Measurements from ENCODE around the gene ANKS1B.

Gene ANKS1B

GRCh38 chr12:99450036-99450630 lies 534.6 kb downstream of the ANKS1B start:
- Histone ChIP-seq H3K27ac (ENCODE audit: low read depth, low read length) (no peak overlapping the region), H3K9me3 (ENCODE audit: insufficient read depth, low read depth, low read length) (no peaks in the 10 kb centered on the region), H3K9ac (ENCODE audit: low read depth, low read length) (no peak overlapping the region), H3K27me3 (ENCODE audit: insufficient read depth, low read length) (no peaks in the 10 kb centered on the region), H3K4me1 (ENCODE audit: insufficient read depth, low read length) (peaks cover 14% of the 10 kb centered on the region; the same call in 1 of the 2 replicates), H3K4me3 (ENCODE audit: low read length) (no peak overlapping the region), H3K36me3 (ENCODE audit: insufficient read depth, low read length) (no peaks in the 10 kb centered on the region)
- WGBS = 94% methylated on average over 4 of the region's 4 CpGs

DNA sequence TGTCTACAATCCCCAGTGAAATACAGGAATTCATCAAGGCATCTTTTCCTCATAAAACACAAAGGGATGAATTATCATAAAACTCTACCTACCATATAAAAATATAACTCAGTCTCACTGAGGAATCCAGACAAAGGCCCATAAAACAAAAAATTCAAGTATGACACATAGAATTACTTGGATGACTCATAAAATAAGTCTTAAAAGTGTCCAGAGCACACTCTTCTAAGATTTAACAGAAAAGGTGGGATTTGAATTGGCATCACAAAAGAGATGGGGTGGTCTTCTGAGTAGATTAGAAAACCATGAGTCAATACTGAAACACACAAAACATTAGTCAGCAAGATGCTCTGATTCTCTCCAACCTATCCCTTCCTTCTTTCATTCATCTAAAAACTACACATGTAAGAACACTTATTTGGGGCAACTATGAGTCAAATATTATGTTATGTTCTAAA lies 539.8 kb downstream of the ANKS1B start:
- peaks cover 7% of the 10 kb centered on the region for H3K4me1 ChIP-seq (ENCODE audit: insufficient read depth, low read length)
- no peak overlapping the region for H3K27ac ChIP-seq (ENCODE audit: low read depth, low read length)
- no peak overlapping the region for H3K9ac ChIP-seq (ENCODE audit: low read depth, low read length)
- H3K4me3 ChIP-seq (ENCODE audit: low read length) = no peak overlapping the region
- no peaks in the 10 kb centered on the region for H3K27me3 ChIP-seq (ENCODE audit: insufficient read depth, low read length)
- H3K36me3 ChIP-seq (ENCODE audit: insufficient read depth, low read length) = no peaks in the 10 kb centered on the region
- H3K9me3 ChIP-seq (ENCODE audit: insufficient read depth, low read depth, low read length) = no peaks in the 10 kb centered on the region

DNA sequence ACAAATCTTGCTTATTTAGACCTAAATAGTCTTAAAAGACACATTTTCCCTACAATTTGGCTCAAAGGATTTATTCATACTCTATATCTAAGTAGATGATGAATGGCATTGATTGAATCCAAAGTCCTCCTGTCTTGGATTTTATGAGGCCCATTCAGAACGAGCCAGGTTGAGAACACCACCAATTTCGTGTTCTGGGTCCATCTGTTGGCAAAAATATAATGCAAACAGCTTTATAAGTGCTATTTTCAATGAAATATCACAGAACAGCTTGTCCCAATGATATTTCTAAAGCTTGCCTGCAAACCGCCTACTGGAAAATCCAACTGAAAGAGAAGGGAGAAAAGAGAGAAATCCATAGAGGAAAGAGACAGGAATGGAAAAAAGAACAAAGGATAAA lies 542.0 kb downstream of the ANKS1B start:
- H3K9ac ChIP-seq (ENCODE audit: low read depth, low read length) = no peak overlapping the region
- H3K4me3 ChIP-seq (ENCODE audit: low read length) = no peak overlapping the region
- whole genome bisulfite sequencing = 89% methylated on average over 3 of the region's 3 CpGs
- H3K9me3 ChIP-seq (ENCODE audit: insufficient read depth, low read depth, low read length) = 0 out of 2 replicates have a peak, but pooled peaks cover 2% of the 10 kb centered on the region
- no peaks in the 10 kb centered on the region for H3K27me3 ChIP-seq (ENCODE audit: insufficient read depth, low read length)
- H3K27ac ChIP-seq (ENCODE audit: low read depth, low read length) = no peak overlapping the region
- no peaks in the 10 kb centered on the region for H3K36me3 ChIP-seq (ENCODE audit: insufficient read depth, low read length)
- peaks cover 7% of the 10 kb centered on the region for H3K4me1 ChIP-seq (ENCODE audit: insufficient read depth, low read length)

DNA sequence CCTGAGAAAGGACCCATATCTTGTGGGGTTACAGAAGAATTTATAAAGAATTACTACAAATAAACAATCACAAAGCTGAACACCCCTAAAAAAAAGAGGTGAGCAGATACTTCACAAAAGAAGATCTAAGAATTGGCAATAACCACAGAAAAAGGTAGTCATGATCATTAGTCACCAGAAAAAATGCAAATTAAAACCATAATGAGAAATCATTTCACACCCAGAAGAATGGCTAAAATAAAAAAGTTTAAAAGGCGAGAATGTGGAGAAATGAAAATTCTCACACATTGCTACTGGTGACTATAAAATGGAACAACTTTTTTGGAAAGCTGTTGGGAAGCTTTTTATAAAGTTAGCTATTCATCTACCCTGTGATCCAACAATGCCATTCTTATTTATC lies 545.3 kb downstream of the ANKS1B start:
- Histone ChIP-seq H3K4me3 (ENCODE audit: low read length) (no peak overlapping the region), H3K27me3 (ENCODE audit: insufficient read depth, low read length) (no peaks in the 10 kb centered on the region), H3K9ac (ENCODE audit: low read depth, low read length) (no peak overlapping the region), H3K27ac (ENCODE audit: low read depth, low read length) (no peak overlapping the region), H3K36me3 (ENCODE audit: insufficient read depth, low read length) (no peaks in the 10 kb centered on the region), H3K4me1 (ENCODE audit: insufficient read depth, low read length) (peaks cover 20% of the 10 kb centered on the region), H3K9me3 (ENCODE audit: insufficient read depth, low read depth, low read length) (0 out of 2 replicates have a peak, but pooled peaks cover 2% of the 10 kb centered on the region)
- no CpG with 5 or more reads among the region's 1 CpG for WGBS

DNA sequence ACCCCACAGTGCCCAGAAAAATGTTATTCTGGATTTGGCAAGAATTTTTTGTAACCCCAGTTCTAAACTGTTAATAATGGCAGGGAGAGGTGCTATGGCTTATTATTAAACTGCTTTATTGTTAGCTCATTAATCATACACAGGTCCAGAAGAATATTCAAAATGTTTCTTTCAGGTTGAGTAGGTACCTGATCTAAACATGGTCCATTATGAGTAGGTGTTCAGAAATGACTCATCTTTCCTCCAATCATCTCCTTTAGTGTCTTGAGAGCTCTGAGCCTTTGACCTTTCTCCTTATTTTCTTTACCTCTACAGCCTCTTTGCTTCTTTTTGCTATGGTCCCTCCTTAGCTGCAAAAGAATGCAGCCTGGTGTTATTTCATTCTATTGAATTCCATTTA lies 548.2 kb downstream of the ANKS1B start:
- H3K27me3 ChIP-seq (ENCODE audit: insufficient read depth, low read length) = no peaks in the 10 kb centered on the region

GRCh38 chr12:99435095-99435791 lies 549.5 kb downstream of the ANKS1B start:
- 100% methylated on average over 1 of the region's 1 CpG for WGBS

More for the DNA sequence above, 548.2 kb downstream of the ANKS1B start:
- H3K4me1 ChIP-seq (ENCODE audit: insufficient read depth, low read length) = peaks cover 20% of the 10 kb centered on the region
- no peak overlapping the region for H3K27ac ChIP-seq (ENCODE audit: low read depth, low read length)
- H3K9ac ChIP-seq (ENCODE audit: low read depth, low read length) = no peak overlapping the region
- H3K36me3 ChIP-seq (ENCODE audit: insufficient read depth, low read length) = no peaks in the 10 kb centered on the region
- H3K9me3 ChIP-seq (ENCODE audit: insufficient read depth, low read depth, low read length) = 0 out of 2 replicates have a peak, but pooled peaks cover 2% of the 10 kb centered on the region
- H3K4me3 ChIP-seq (ENCODE audit: low read length) = no peak overlapping the region

GRCh38 chr12:99433155-99433554 lies 551.6 kb downstream of the ANKS1B start:
- H3K4me3 ChIP-seq (ENCODE audit: low read length) = no peak overlapping the region
- H3K9ac ChIP-seq (ENCODE audit: low read depth, low read length) = no peak overlapping the region
- no peak overlapping the region for H3K27ac ChIP-seq (ENCODE audit: low read depth, low read length)
- no CpG with 5 or more reads among the region's 1 CpG for WGBS
- no peaks in the 10 kb centered on the region for H3K9me3 ChIP-seq (ENCODE audit: insufficient read depth, low read depth, low read length)
- no peaks in the 10 kb centered on the region for H3K36me3 ChIP-seq (ENCODE audit: insufficient read depth, low read length)
- peaks cover 13% of the 10 kb centered on the region for H3K4me1 ChIP-seq (ENCODE audit: insufficient read depth, low read length)
- no peaks in the 10 kb centered on the region for H3K27me3 ChIP-seq (ENCODE audit: insufficient read depth, low read length)

More at GRCh38 chr12:99435095-99435791, 549.5 kb downstream of the ANKS1B start:
- Histone ChIP-seq H3K4me1 (ENCODE audit: insufficient read depth, low read length) (peaks cover 16% of the 10 kb centered on the region), H3K9ac (ENCODE audit: low read depth, low read length) (no peak overlapping the region), H3K27me3 (ENCODE audit: insufficient read depth, low read length) (no peaks in the 10 kb centered on the region), H3K27ac (ENCODE audit: low read depth, low read length) (no peak overlapping the region), H3K36me3 (ENCODE audit: insufficient read depth, low read length) (no peaks in the 10 kb centered on the region), H3K4me3 (ENCODE audit: low read length) (no peak overlapping the region), H3K9me3 (ENCODE audit: insufficient read depth, low read depth, low read length) (0 out of 2 replicates have a peak, but pooled peaks cover 2% of the 10 kb centered on the region)

GRCh38 chr12:99431203-99431602 lies 553.5 kb downstream of the ANKS1B start:
- Histone ChIP-seq H3K36me3 (ENCODE audit: insufficient read depth, low read length) (no peaks in the 10 kb centered on the region), H3K27me3 (ENCODE audit: insufficient read depth, low read length) (no peaks in the 10 kb centered on the region), H3K4me1 (ENCODE audit: insufficient read depth, low read length) (peaks cover 13% of the 10 kb centered on the region), H3K9me3 (ENCODE audit: insufficient read depth, low read depth, low read length) (no peaks in the 10 kb centered on the region), H3K4me3 (ENCODE audit: low read length) (no peak overlapping the region), H3K9ac (ENCODE audit: low read depth, low read length) (no peak overlapping the region), H3K27ac (ENCODE audit: low read depth, low read length) (no peak overlapping the region)
- WGBS = no CpG with 5 or more reads among the region's 2 CpGs

DNA sequence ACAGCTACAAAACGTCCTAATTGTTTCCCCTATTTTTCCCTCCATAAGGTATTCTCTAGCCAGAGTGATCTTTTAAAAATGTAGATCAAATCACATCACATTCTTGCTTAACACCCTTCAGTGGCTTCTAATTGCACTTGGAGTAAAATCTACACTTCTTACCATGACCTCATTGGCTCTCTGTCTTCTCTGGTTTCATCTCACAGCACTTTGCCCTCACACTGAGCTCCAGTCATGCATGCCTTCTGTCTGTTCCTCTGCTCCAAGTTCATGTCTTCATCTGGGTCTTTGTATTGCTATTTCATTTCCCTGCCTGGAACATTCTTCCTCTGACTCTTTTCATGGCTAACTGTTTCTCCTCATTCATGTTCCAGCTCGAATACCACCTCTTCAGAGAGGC lies 557.6 kb downstream of the ANKS1B start:
- Histone ChIP-seq H3K27ac (ENCODE audit: low read depth, low read length) (no peak overlapping the region), H3K9me3 (ENCODE audit: insufficient read depth, low read depth, low read length) (no peaks in the 10 kb centered on the region), H3K4me3 (ENCODE audit: low read length) (no peak overlapping the region), H3K36me3 (ENCODE audit: insufficient read depth, low read length) (no peaks in the 10 kb centered on the region), H3K27me3 (ENCODE audit: insufficient read depth, low read length) (no peaks in the 10 kb centered on the region), H3K9ac (ENCODE audit: low read depth, low read length) (no peak overlapping the region), H3K4me1 (ENCODE audit: insufficient read depth, low read length) (no peaks in the 10 kb centered on the region)
- WGBS = 94% methylated on average over 2 of the region's 2 CpGs

DNA sequence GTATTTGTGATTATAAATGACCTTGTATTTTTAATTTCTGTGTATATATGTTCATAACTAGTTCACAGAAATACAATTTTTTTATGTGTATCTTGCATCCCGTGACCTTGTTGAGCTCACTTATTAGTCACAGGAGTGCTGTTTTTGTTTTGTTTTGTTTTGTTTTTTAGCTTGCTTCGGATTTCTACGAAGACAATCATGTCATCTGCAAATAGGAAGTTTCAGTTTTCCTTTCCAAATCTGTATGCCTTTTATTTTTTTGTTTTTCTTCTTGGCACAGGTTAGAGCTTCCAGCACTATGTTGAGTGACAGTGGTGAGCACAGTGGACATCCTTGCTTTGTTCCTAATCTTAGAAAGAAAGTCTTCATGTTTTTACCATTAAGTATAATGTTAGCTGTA lies 566.4 kb downstream of the ANKS1B start:
- no peak overlapping the region for H3K4me3 ChIP-seq (ENCODE audit: low read length)
- no peaks in the 10 kb centered on the region for H3K27me3 ChIP-seq (ENCODE audit: insufficient read depth, low read length)
- 96% methylated on average over 3 of the region's 3 CpGs for WGBS
- H3K9ac ChIP-seq (ENCODE audit: low read depth, low read length) = no peak overlapping the region
- no peaks in the 10 kb centered on the region for H3K9me3 ChIP-seq (ENCODE audit: insufficient read depth, low read depth, low read length)
- no peaks in the 10 kb centered on the region for H3K4me1 ChIP-seq (ENCODE audit: insufficient read depth, low read length)
- H3K27ac ChIP-seq (ENCODE audit: low read depth, low read length) = no peak overlapping the region
- no peaks in the 10 kb centered on the region for H3K36me3 ChIP-seq (ENCODE audit: insufficient read depth, low read length)

DNA sequence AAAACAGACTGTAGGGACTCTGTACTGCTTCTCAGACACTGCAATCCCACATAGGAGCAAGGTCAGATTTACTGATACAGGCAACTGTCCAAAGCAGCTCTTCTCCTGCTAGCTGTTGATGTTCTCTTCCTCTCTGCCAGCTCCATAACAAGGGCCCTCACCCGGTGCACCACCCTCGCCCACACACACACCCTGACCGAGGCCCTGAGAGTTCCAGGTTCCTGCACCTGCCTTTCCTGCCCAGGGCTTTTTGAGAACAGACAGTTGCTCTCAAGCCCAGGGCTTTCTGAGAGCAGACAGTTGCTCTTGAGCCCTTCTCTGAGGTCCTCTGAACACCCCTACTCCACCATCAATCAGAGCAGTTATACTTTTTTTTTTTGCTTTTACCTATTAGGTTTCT lies 571.0 kb downstream of the ANKS1B start:
- H3K9me3 ChIP-seq (ENCODE audit: insufficient read depth, low read depth, low read length) = no peaks in the 10 kb centered on the region
- no peaks in the 10 kb centered on the region for H3K27me3 ChIP-seq (ENCODE audit: insufficient read depth, low read length)
- WGBS = 94% methylated on average over 3 of the region's 3 CpGs
- no peak overlapping the region for H3K4me3 ChIP-seq (ENCODE audit: low read length)
- H3K9ac ChIP-seq (ENCODE audit: low read depth, low read length) = no peak overlapping the region
- no peak overlapping the region for H3K27ac ChIP-seq (ENCODE audit: low read depth, low read length)
- H3K4me1 ChIP-seq (ENCODE audit: insufficient read depth, low read length) = no peaks in the 10 kb centered on the region
- H3K36me3 ChIP-seq (ENCODE audit: insufficient read depth, low read length) = no peaks in the 10 kb centered on the region
